ENCODE results near the gene TEKT5. TPM values are rescaled to one million over a fixed set of nuclear protein-coding genes. Genes with fewer than 3 reads are reported as not detected.
"Not testable (repeated sequence)": the region's sequence is repeated elsewhere in the genome, so short reads cannot be mapped to it uniquely, and the experiment has no call there.

Gene TEKT5
- total RNA-seq, 1 donor from 2014 or later, result 0.12 TPM

GRCh38 chr16:10637337-10638037 lies 57.2 kb downstream of the TEKT5 start:
- no peak for DNase-seq (ENCODE audit: extremely low read depth, low read depth, low spot score)

- DNase-seq (ENCODE audit: extremely low read depth, low read depth, low spot score), result no peak
These were observed 59.2 kb downstream of the TEKT5 start for GRCh38 chr16:10635365-10636021.

GRCh38 chr16:10633429-10633828 lies 61.3 kb downstream of the TEKT5 start:
- DNase-seq (ENCODE audit: extremely low read depth, low read depth, low spot score), result not testable (repeated sequence)

GRCh38 chr16:10631886-10632285 lies 62.8 kb downstream of the TEKT5 start:
- no peak for DNase-seq (ENCODE audit: extremely low read depth, low read depth, low spot score)

- no peak for DNase-seq (ENCODE audit: extremely low read depth, low read depth, low spot score)
These were observed 65.2 kb downstream of the TEKT5 start for GRCh38 chr16:10629592-10629963.

GRCh38 chr16:10625595-10626357 lies 69.0 kb downstream of the TEKT5 start:
- no peak for DNase-seq (ENCODE audit: extremely low read depth, low read depth, low spot score)

GRCh38 chr16:10624527-10624926 lies 70.2 kb downstream of the TEKT5 start:
- no peak for DNase-seq (ENCODE audit: extremely low read depth, low read depth, low spot score)

- DNase-seq (ENCODE audit: extremely low read depth, low read depth, low spot score), result no peak
These were observed 71.7 kb downstream of the TEKT5 start for GRCh38 chr16:10623059-10623458.

GRCh38 chr16:10622036-10622921 lies 72.5 kb downstream of the TEKT5 start:
- no peak for DNase-seq (ENCODE audit: extremely low read depth, low read depth, low spot score)

- DNase-seq (ENCODE audit: extremely low read depth, low read depth, low spot score), result not testable (repeated sequence)
These were observed 73.3 kb downstream of the TEKT5 start for GRCh38 chr16:10621216-10621949.

GRCh38 chr16:10620120-10620519 lies 74.6 kb downstream of the TEKT5 start:
- no peak for DNase-seq (ENCODE audit: extremely low read depth, low read depth, low spot score)

- no peak for DNase-seq (ENCODE audit: extremely low read depth, low read depth, low spot score)
These were observed 75.4 kb downstream of the TEKT5 start for GRCh38 chr16:10619271-10619849.

- DNase-seq (ENCODE audit: extremely low read depth, low read depth, low spot score), result no peak
These were observed 76.0 kb downstream of the TEKT5 start for GRCh38 chr16:10618710-10619209.

- no peak for DNase-seq (ENCODE audit: extremely low read depth, low read depth, low spot score)
These were observed 76.9 kb downstream of the TEKT5 start for GRCh38 chr16:10617662-10618420.

- no peak for DNase-seq (ENCODE audit: extremely low read depth, low read depth, low spot score)
These were observed 77.7 kb downstream of the TEKT5 start for GRCh38 chr16:10616756-10617640.

GRCh38 chr16:10616419-10616755 lies 78.3 kb downstream of the TEKT5 start:
- DNase-seq (ENCODE audit: extremely low read depth, low read depth, low spot score), result no peak

GRCh38 chr16:10614685-10615084 lies 80.0 kb downstream of the TEKT5 start:
- DNase-seq (ENCODE audit: extremely low read depth, low read depth, low spot score), result no peak
